GM23338 (cell line): Measurements from ENCODE around the gene RSU1. TPM values are rescaled to one million over a fixed set of nuclear protein-coding genes. Genes with fewer than 3 reads are reported as not detected.

ENCODE experiments used
- ATAC-seq: fragments of 200-7000 bp; cut with Tn5 transposase; 3 replicates; pipeline ENCODE4 v1.9.1; 2020
- DNase-seq: peaks from one replicate; pipeline ENCODE4 v3.0.0-alpha.2; 2015; ENCODE audit warnings: low spot score
- H2AFZ ChIP-seq: fragments of 200-600 bp; sonication (generic); 2 replicates; pipeline ENCODE4 v1.8.0; 2016; ENCODE audit warnings: antibody characterized with exemption, mild to moderate bottlenecking, moderate library complexity
- H3F3A ChIP-seq: fragments of 200-600 bp; sonication (generic); replicated peaks from 2 replicates; pipeline ENCODE4 v1.8.0; 2017; ENCODE audit warnings: antibody characterized with exemption, mixed run types, low read depth
- H3K27ac ChIP-seq: fragments of 200-600 bp; sonication (generic); 2 replicates; pipeline ENCODE4 v1.6.1; 2016; ENCODE audit warnings: low read depth
- H3K27me3 ChIP-seq: fragments of 200-600 bp; sonication (generic); 2 replicates; pipeline ENCODE4 v1.8.0; 2016; ENCODE audit warnings: mild to moderate bottlenecking, mixed run types, moderate library complexity; ENCODE audit not compliant: insufficient read depth
- H3K36me3 ChIP-seq: fragments of 200-600 bp; sonication (generic); 2 replicates; pipeline ENCODE4 v1.8.0; 2016; ENCODE audit warnings: mild to moderate bottlenecking; ENCODE audit not compliant: insufficient read depth
- H3K4me1 ChIP-seq: fragments of 200-600 bp; sonication (generic); 2 replicates; pipeline ENCODE4 v1.8.0; 2016; ENCODE audit warnings: mild to moderate bottlenecking, moderate library complexity; ENCODE audit not compliant: insufficient read depth
- H3K4me2 ChIP-seq: fragments of 200-600 bp; sonication (generic); 2 replicates; pipeline ENCODE4 v1.7.1; 2017; ENCODE audit warnings: mixed run types
- H3K4me3 ChIP-seq: fragments of 200-600 bp; sonication (generic); 2 replicates; pipeline ENCODE4 v1.6.1; 2016; ENCODE audit warnings: mixed run types
- H3K79me2 ChIP-seq: fragments of 200-600 bp; sonication (generic); replicated peaks from 2 replicates; pipeline ENCODE4 v1.8.0; 2017; ENCODE audit warnings: mild to moderate bottlenecking; ENCODE audit not compliant: insufficient read depth
- H3K9me2 ChIP-seq: fragments of 200-600 bp; sonication (generic); 2 replicates; pipeline ENCODE4 v1.8.0; 2017; ENCODE audit not compliant: insufficient read depth
- H4K20me1 ChIP-seq: fragments of 200-600 bp; sonication (generic); replicated peaks from 2 replicates; pipeline ENCODE4 v1.8.0; 2017; ENCODE audit warnings: mild to moderate bottlenecking; ENCODE audit not compliant: insufficient read depth
- H3K27ac Mint-ChIP-seq: 2 replicates; pipeline ENCODE4 v1.8.0; 2020; ENCODE audit warnings: inconsistent platforms, mild to moderate bottlenecking, moderate library complexity, mixed read lengths
- H3K27me3 Mint-ChIP-seq: 3 replicates; pipeline ENCODE4 v1.8.0; 2022; ENCODE audit warnings: low read depth, mild to moderate bottlenecking, moderate library complexity, mixed read lengths, inconsistent platforms; ENCODE audit not compliant: insufficient read depth, poor library complexity
- H3K36me3 Mint-ChIP-seq: 3 replicates; pipeline ENCODE4 v1.8.0; 2021; ENCODE audit warnings: low read depth, mild to moderate bottlenecking, inconsistent platforms, moderate library complexity, mixed read lengths
- H3K4me1 Mint-ChIP-seq: 3 replicates; pipeline ENCODE4 v1.8.0; 2020; ENCODE audit warnings: mild to moderate bottlenecking, inconsistent platforms, mixed read lengths
- H3K4me3 Mint-ChIP-seq: 3 replicates; pipeline ENCODE4 v1.8.0; 2021; ENCODE audit warnings: moderate library complexity, mild to moderate bottlenecking, inconsistent platforms, mixed read lengths
- H3K9me3 Mint-ChIP-seq: 3 replicates; pipeline ENCODE4 v1.8.0; 2020; ENCODE audit warnings: moderate library complexity, mild to moderate bottlenecking, inconsistent platforms, mixed read lengths
- JUNB ChIP-seq: IDR thresholded peaks from one replicate; pipeline ENCODE4 v1.6.1; 2016; ENCODE audit warnings: antibody characterized with exemption; ENCODE audit not compliant: unreplicated experiment
- NANOG ChIP-seq: IDR thresholded peaks from 2 replicates; pipeline ENCODE4 v1.6.1; 2016; ENCODE audit warnings: antibody characterized with exemption, borderline replicate concordance
- REST ChIP-seq: IDR thresholded peaks from one replicate; pipeline ENCODE4 v1.6.1; 2018; ENCODE audit warnings: antibody characterized with exemption; ENCODE audit not compliant: unreplicated experiment
- STAT1 ChIP-seq: IDR thresholded peaks from one replicate; pipeline ENCODE4 v1.6.1; 2016; ENCODE audit warnings: antibody characterized with exemption; ENCODE audit not compliant: unreplicated experiment
- ZNF114 ChIP-seq: fragments of 250-450 bp; sonication (Bioruptor Pico); IDR thresholded peaks from 2 replicates; pipeline ENCODE4 v1.5.0; 2020; ENCODE audit warnings: mild to moderate bottlenecking, moderate library complexity
- ZNF331 ChIP-seq: fragments of 250-450 bp; sonication (Bioruptor Pico); IDR thresholded peaks from 2 replicates; pipeline ENCODE4 v1.5.0; 2020; ENCODE audit warnings: low read depth, mild to moderate bottlenecking, moderate library complexity
- ZNF462 ChIP-seq: fragments of 250-450 bp; sonication (Bioruptor Pico); IDR thresholded peaks from 2 replicates; pipeline ENCODE4 v1.5.0; 2020; ENCODE audit warnings: mild to moderate bottlenecking, moderate library complexity
- polyA plus RNA-seq: library from polyadenylated mRNA; unstranded; fragments of >200 nt; fragmentation: Nextera tagmentation; extraction: Ambion mirVana; gene quantifications from 2 replicates; pipeline ENCODE4 v1.2.1, GENCODE V29; 2016
- total RNA-seq: library from RNA; depleted of rRNA; stranded (reverse); fragments of >200 nt; shearing (Covaris generic); gene quantifications from 2 replicates; pipeline ENCODE4 v1.2.3, GENCODE V29; 2014

RSU1 gene
- total and polyA plus RNA-seq, 2 experiments from 2014 or later: 62.7 to 96.2 TPM

GRCh38 chr10:16699435-16700057, 117.7 kb downstream of the RSU1 start (continued):
- TF ChIP-seq ZNF462 (CRISPR knock-in tag) (no peak), STAT1 (no peak), NANOG (no peak)

- Histone ChIP-seq H4K20me1 (no peaks in the 10 kb centered on the region), H3K27ac (no peak overlapping the region), H3K4me2 (no peak overlapping the region), H3K9me2 (no peaks in the 10 kb centered on the region), H2AFZ (no peak overlapping the region), H3K36me3 (no peaks in the 10 kb centered on the region; the same call in 1 of the 2 replicates), H3K4me3 (no peak overlapping the region), H3F3A (no peaks in the 10 kb centered on the region), H3K4me1 (no peaks in the 10 kb centered on the region), H3K79me2 (no peaks in the 10 kb centered on the region), H3K27me3 (no peaks in the 10 kb centered on the region)
- H3K27ac Mint-ChIP-seq: no peak overlapping the region
- no peak for DNase-seq
- H3K4me3 Mint-ChIP-seq: no peak overlapping the region
- no peak for ATAC-seq
- H3K4me1 Mint-ChIP-seq: no peaks in the 10 kb centered on the region
- H3K27me3 Mint-ChIP-seq: peaks cover 2% of the 10 kb centered on the region
- TF ChIP-seq ZNF114 (CRISPR knock-in tag) (no peak), REST (no peak), ZNF331 (CRISPR knock-in tag) (no peak), JUNB (no peak)
- H3K9me3 Mint-ChIP-seq: peaks cover 8% of the 10 kb centered on the region; the same call in 2 of the 3 replicates
- H3K36me3 Mint-ChIP-seq: peaks cover 7% of the 10 kb centered on the region; the same call in 2 of the 3 replicates
Measured at GRCh38 chr10:16698461-16698860, 118.8 kb downstream of the RSU1 start.
